NCI-H1105 treated with DMSO at 0.1 percent for 48 hours (cell line): ENCODE data around the gene DPM3.
"Not testable (repeated sequence)": the region's sequence is repeated elsewhere in the genome, so short reads cannot be mapped to it uniquely, and the experiment has no call there.

Experiments used
- DNase-seq: peaks from one replicate; lab custom pipeline; 2025; lab: John Stamatoyannopoulos, UW

DPM3 gene

GRCh38 chr1:155125511-155125945 is 14.8 kb downstream of the DPM3 start:
- no peak for DNase-seq

- DNase-seq, result no peak
Observed at GRCh38 chr1:155124503-155125463, 15.5 kb downstream of the DPM3 start.

- no peak for DNase-seq
Observed at GRCh38 chr1:155123801-155124200, 16.5 kb downstream of the DPM3 start.

- no peak for DNase-seq
Observed at GRCh38 chr1:155122308-155122707, 18.0 kb downstream of the DPM3 start.

- no peak for DNase-seq
Observed at GRCh38 chr1:155121249-155121648, 19.1 kb downstream of the DPM3 start.

- no peak for DNase-seq
Observed at GRCh38 chr1:155120253-155120652, 20.1 kb downstream of the DPM3 start.

- DNase-seq, result not testable (repeated sequence)
Observed at GRCh38 chr1:155118090-155118489, 22.2 kb downstream of the DPM3 start.

- DNase-seq, result no peak
Observed at GRCh38 chr1:155117610-155118009, 22.7 kb downstream of the DPM3 start.

- no peak for DNase-seq
Observed at GRCh38 chr1:155116113-155116764, 24.1 kb downstream of the DPM3 start.

GRCh38 chr1:155113450-155113980 is 26.8 kb downstream of the DPM3 start:
- DNase-seq, result no peak

- no peak for DNase-seq
Observed at GRCh38 chr1:155110826-155111225, 29.5 kb downstream of the DPM3 start.

GRCh38 chr1:155110381-155110780 is 29.9 kb downstream of the DPM3 start:
- no peak for DNase-seq

- DNase-seq, result no peak
Observed at GRCh38 chr1:155108296-155108695, 32.0 kb downstream of the DPM3 start.

GRCh38 chr1:155107309-155108264 is 32.7 kb downstream of the DPM3 start:
- DNase-seq, result no peak

- DNase-seq, result no peak
Observed at GRCh38 chr1:155106862-155107261, 33.5 kb downstream of the DPM3 start.

- no peak for DNase-seq
Observed at GRCh38 chr1:155105604-155106011, 34.7 kb downstream of the DPM3 start.

- DNase-seq, result no peak
Observed at GRCh38 chr1:155104605-155105534, 35.5 kb downstream of the DPM3 start.

- no peak for DNase-seq
Observed at GRCh38 chr1:155103325-155103724, 37.0 kb downstream of the DPM3 start.

- DNase-seq, result no peak
Observed at GRCh38 chr1:155099331-155099730, 41.0 kb downstream of the DPM3 start.

- DNase-seq, result no peak
Observed at GRCh38 chr1:155094622-155094948, 45.7 kb downstream of the DPM3 start.
